A549 (cell line): ENCODE results near the gene ADD2. TPM values are rescaled to one million over a fixed set of nuclear protein-coding genes. Genes with fewer than 3 reads are reported as not detected.

Source experiments
- ATAC-seq, 2 experiments: fragments of 200-7000 bp in 1 of 2; fragments of >200 bp in 1 of 2; cut with Nextera tagmentation in 1 of 2; cut with Tn5 transposase in 1 of 2; 3 replicates each; pipeline versions ENCODE4 v1.8.0 to v1.9.1; 2018 to 2020; ENCODE audit warnings: mild to moderate bottlenecking in 1 of 2, moderate library complexity in 1 of 2
- CTCF ChIA-PET: fragments of 300-600 bp; sonication (Branson Sonifier 250); formaldehyde crosslinking; extraction: SDS; loops from one replicate; lab custom pipeline; 2021; ENCODE audit warnings: antibody characterized with exemption, inconsistent platforms; lab: Yijun Ruan, JAX
- POLR2A ChIA-PET: fragments of 350-600 bp; formaldehyde crosslinking; extraction: SDS; loops from one replicate; lab custom pipeline; 2021; ENCODE audit warnings: antibody characterized with exemption, inconsistent platforms; lab: Yijun Ruan, JAX
- DNase-seq, 2 experiments: peaks; one replicate each; pipeline versions ENCODE4 v3.0.0 to v3.0.0-alpha.2; 2011 to 2016; ENCODE audit warnings: low read depth in 1 of 2, low spot score in 1 of 2
- FAIRE-seq: peaks from 2 replicates; lab custom pipeline; 2011; peaks lifted over from hg19 to GRCh38; lab: Jason Lieb, UNC
- H3K27ac ChIP-seq, 2 experiments: fragments of >200 bp; sonication (Bioruptor Twin); formaldehyde crosslinking; 3 replicates each; pipeline ENCODE4 v1.5.1; 2016 to 2017
- H3K4me1 ChIP-seq: fragments of >200 bp; sonication (Bioruptor Twin); formaldehyde crosslinking; 3 replicates; pipeline ENCODE4 v1.6.1; 2016
- H3K4me2 ChIP-seq: fragments of >200 bp; sonication (Bioruptor Twin); formaldehyde crosslinking; 3 replicates; pipeline ENCODE4 v1.6.1; 2016
- H3K4me3 ChIP-seq: fragments of >200 bp; sonication (Bioruptor Twin); formaldehyde crosslinking; 3 replicates; pipeline ENCODE4 v1.5.1; 2016
- H3K9me3 ChIP-seq: fragments of >200 bp; sonication (Bioruptor Twin); formaldehyde crosslinking; 3 replicates; pipeline ENCODE4 v1.6.1; 2016
- EP300 ChIP-seq, 2 experiments: fragments of >200 bp; sonication (Bioruptor Twin); formaldehyde crosslinking; IDR thresholded peaks; 2 replicates in 1 of 2; 3 replicates in 1 of 2; pipeline ENCODE4 v1.6.1; 2016 to 2017
- FOSL2 ChIP-seq, 2 experiments: fragments of 450-650 bp in 1 of 2; fragments of >200 bp in 1 of 2; sonication (Bioruptor Twin) in 1 of 2; formaldehyde crosslinking; IDR thresholded peaks; 2 replicates each; pipeline versions ENCODE4 v1.5.0 to v1.6.1; 2016 to 2020; ENCODE audit warnings: mild to moderate bottlenecking in 1 of 2, moderate library complexity in 1 of 2
- HDAC2 ChIP-seq: fragments of 200-600 bp; sonication (generic); IDR thresholded peaks from 2 replicates; pipeline ENCODE4 v1.6.1; 2016
- HOXB5 ChIP-seq: fragments of 250-450 bp; sonication (Bioruptor Pico); IDR thresholded peaks from 2 replicates; pipeline ENCODE4 v1.5.0; 2020; ENCODE audit warnings: mild to moderate bottlenecking, moderate library complexity
- JUN ChIP-seq, 2 experiments: fragments of >200 bp; sonication (Bioruptor Twin); formaldehyde crosslinking; IDR thresholded peaks; 2 replicates in 1 of 2; 3 replicates in 1 of 2; pipeline ENCODE4 v1.6.1; 2016 to 2017
- JUNB ChIP-seq: fragments of >200 bp; sonication (Bioruptor Twin); formaldehyde crosslinking; IDR thresholded peaks from 2 replicates; pipeline ENCODE4 v1.6.1; 2016
- MAFK ChIP-seq: fragments of 450-650 bp; IDR thresholded peaks from 2 replicates; pipeline ENCODE4 v1.6.1; 2014; ENCODE audit not compliant: partially characterized antibody
- MAZ ChIP-seq: fragments of 150-350 bp; IDR thresholded peaks from 2 replicates; pipeline ENCODE4 v1.6.1; 2014; ENCODE audit warnings: antibody characterized with exemption, low read depth, low read length, borderline replicate concordance
- MYC ChIP-seq: IDR thresholded peaks from 2 replicates; pipeline ENCODE4 v1.6.1; 2012; ENCODE audit warnings: mild to moderate bottlenecking, inconsistent platforms, low read length, improper control_type of control experiment, borderline replicate concordance
- NFE2L2 ChIP-seq: fragments of 150-350 bp; conservative IDR thresholded peaks from 2 replicates; pipeline ENCODE4 v1.6.1; 2014; ENCODE audit warnings: low read length
- PHF8 ChIP-seq: fragments of 200-600 bp; sonication (generic); IDR thresholded peaks from 2 replicates; pipeline ENCODE4 v1.6.1; 2016; ENCODE audit warnings: low read depth, mild to moderate bottlenecking, antibody characterized with exemption, moderate library complexity, borderline replicate concordance
- POLR2A ChIP-seq: IDR thresholded peaks from 2 replicates; pipeline ENCODE4 v1.6.1; 2012; ENCODE audit warnings: mild to moderate bottlenecking, low read length
- RAD21 ChIP-seq, 2 experiments: fragments of >200 bp in 1 of 2; sonication (Bioruptor Twin) in 1 of 2; formaldehyde crosslinking in 1 of 2; IDR thresholded peaks in 1 of 2; conservative IDR thresholded peaks in 1 of 2; 2 replicates in 1 of 2; 3 replicates in 1 of 2; pipeline ENCODE4 v1.6.1; 2012 to 2018; ENCODE audit warnings: inconsistent platforms in 1 of 2
- RNF2 ChIP-seq: fragments of 200-600 bp; sonication (generic); IDR thresholded peaks from 2 replicates; pipeline ENCODE4 v1.6.1; 2016; ENCODE audit warnings: low read depth, mild to moderate bottlenecking, antibody characterized with exemption, moderate library complexity, borderline replicate concordance
- SMC3 ChIP-seq: fragments of >200 bp; sonication (Bioruptor Twin); formaldehyde crosslinking; IDR thresholded peaks from 3 replicates; pipeline ENCODE4 v1.6.1; 2018; ENCODE audit warnings: inconsistent platforms
- ZFP36 ChIP-seq: fragments of 450-650 bp; IDR thresholded peaks from 2 replicates; pipeline ENCODE4 v1.6.1; 2014; ENCODE audit warnings: borderline replicate concordance; ENCODE audit not compliant: partially characterized antibody
- WGBS: methylation state at CpG from one replicate; pipeline ENCODE4 v1.1.6; 2017; ENCODE audit errors: missing lambda C conversion rate; 5-methylcytosine and 5-hydroxymethylcytosine counted together
- polyA minus RNA-seq: library from RNA; depleted of rRNA, polyadenylated mRNA; stranded (reverse); fragments of >200 nt; gene quantifications from 2 replicates; pipeline ENCODE4 v1.2.3, GENCODE V29; 2011; rRNA and poly(A)+ RNA removed
- polyA plus RNA-seq, 4 experiments: library from polyadenylated mRNA; depleted of rRNA in 3 of 4; stranded (reverse); fragments of >200 nt; fragmentation: RNase III in 1 of 4; extraction: RNeasy Plus Mini Kit Qiagen cat#74134 plus additional on column Dnase treatment in 1 of 4; gene quantifications; 2 replicates in 3 of 4; 3 replicates in 1 of 4; pipeline ENCODE4 v1.2.3, GENCODE V29; 2011 to 2017
- TF ChIP-seq, protein P1 (sequence below): fragments of >200 bp; sonication (Bioruptor Twin); formaldehyde crosslinking; IDR thresholded peaks from 3 replicates; pipeline ENCODE4 v1.6.1; 2016
- TF ChIP-seq, protein P2 (sequence below): fragments of >200 bp; sonication (Bioruptor Twin); formaldehyde crosslinking; IDR thresholded peaks from 2 replicates; pipeline ENCODE4 v1.6.1; 2016
- TF ChIP-seq, protein P3 (sequence below): IDR thresholded peaks from 2 replicates; pipeline ENCODE4 v1.6.1; 2012
- TF ChIP-seq, protein P4 (sequence below): fragments of 250-450 bp; sonication (Bioruptor Pico); IDR thresholded peaks from 2 replicates; pipeline ENCODE4 v1.5.0; 2021; ENCODE audit warnings: mild to moderate bottlenecking, moderate library complexity, borderline replicate concordance
- TF ChIP-seq, protein P5 (sequence below): fragments of >200 bp; sonication (Bioruptor Twin); formaldehyde crosslinking; IDR thresholded peaks from 3 replicates; pipeline ENCODE4 v1.5.1; 2016
- TF ChIP-seq, protein P6 (sequence below): IDR thresholded peaks from 2 replicates; pipeline ENCODE4 v1.6.1; 2012
- TF ChIP-seq, protein P7 (sequence below): fragments of 450-650 bp; IDR thresholded peaks from 2 replicates; pipeline ENCODE4 v1.6.1; 2014; ENCODE audit warnings: antibody characterized with exemption

The ADD2 gene, protein sequence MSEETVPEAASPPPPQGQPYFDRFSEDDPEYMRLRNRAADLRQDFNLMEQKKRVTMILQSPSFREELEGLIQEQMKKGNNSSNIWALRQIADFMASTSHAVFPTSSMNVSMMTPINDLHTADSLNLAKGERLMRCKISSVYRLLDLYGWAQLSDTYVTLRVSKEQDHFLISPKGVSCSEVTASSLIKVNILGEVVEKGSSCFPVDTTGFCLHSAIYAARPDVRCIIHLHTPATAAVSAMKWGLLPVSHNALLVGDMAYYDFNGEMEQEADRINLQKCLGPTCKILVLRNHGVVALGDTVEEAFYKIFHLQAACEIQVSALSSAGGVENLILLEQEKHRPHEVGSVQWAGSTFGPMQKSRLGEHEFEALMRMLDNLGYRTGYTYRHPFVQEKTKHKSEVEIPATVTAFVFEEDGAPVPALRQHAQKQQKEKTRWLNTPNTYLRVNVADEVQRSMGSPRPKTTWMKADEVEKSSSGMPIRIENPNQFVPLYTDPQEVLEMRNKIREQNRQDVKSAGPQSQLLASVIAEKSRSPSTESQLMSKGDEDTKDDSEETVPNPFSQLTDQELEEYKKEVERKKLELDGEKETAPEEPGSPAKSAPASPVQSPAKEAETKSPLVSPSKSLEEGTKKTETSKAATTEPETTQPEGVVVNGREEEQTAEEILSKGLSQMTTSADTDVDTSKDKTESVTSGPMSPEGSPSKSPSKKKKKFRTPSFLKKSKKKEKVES
- polyA plus RNA-seq (2011; rRNA removed) (25.5 and 28.4 TPM in 2 replicates), polyA plus RNA-seq (2017; fragmentation: RNase III; extraction: RNeasy Plus Mini Kit Qiagen cat#74134 plus additional on column Dnase treatment) (18.0 to 21.4 TPM (median 20.7 TPM) in 3 replicates), polyA minus RNA-seq (85.1 and 99.5 TPM in 2 replicates)
- 25.6 and 34.7 TPM in 2 replicates for polyA plus RNA-seq (2012; cell fraction: cytosol; rRNA removed)
- polyA plus RNA-seq (2012; cell fraction: nucleus; rRNA removed): 21.4 and 26.2 TPM in 2 replicates

DNA sequence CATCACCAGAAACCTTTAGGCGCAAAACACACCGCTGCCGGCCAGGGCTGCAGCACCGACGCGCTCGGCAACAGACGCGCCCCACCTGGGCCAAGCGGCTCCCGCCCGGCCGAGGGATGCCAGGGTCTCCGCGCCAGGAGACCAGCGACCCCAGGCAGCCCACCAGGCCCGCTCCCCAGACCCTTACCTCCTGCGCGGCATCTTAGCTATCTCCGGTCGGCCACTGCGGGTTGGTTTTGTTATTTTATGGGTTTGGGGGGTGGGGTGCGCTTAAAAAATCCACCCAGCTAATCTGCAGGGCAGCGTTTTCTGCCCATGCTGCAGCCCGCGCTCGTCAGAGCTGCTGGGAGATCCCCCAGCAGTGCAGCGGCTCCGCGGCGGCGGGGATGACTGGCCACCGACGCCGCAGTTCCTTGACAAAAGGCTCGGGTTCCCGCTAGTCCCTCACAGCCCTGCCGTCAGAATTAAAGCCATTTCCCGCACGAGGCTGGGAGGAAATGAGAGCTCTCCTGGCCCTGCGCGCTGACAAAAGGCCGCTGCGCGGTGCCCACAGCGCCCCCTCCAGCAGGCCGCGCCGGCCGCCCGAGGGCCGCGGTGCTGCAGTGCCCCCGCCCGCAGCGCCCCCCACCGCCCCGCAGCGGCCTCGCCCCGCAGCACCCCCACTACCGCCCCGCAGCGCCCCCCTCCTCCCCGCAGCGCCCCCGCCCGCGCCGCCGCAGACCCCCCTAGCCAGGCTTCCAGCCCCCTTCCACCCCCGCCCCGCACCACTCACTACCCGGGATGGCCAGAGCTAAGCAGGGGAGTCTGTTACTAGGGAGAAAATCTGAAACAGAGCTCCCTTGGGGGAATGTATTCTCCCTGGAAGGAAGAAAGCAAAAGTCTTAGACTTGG lies at the start of gene ADD2:
TSS of gene ADD2 (minus strand) at position 502 of the 891 bp plus-strand sequence. CDS start 61,792 bp downstream, outside the sequence.
- POLR2A ChIA-PET: interaction anchor here (0.6 to 1.5 kb wide), 9 partner anchors 9 to 474 kb away, joined by 3 to 7 read pairs (median 4); partner anchors contain the start of gene SNRPG

More for the DNA sequence above, at the start of gene ADD2:
- DNase-seq (peak; percentile 76 to 81), FAIRE-seq (no peak), ATAC-seq (peak; percentile 86 to 94)
- Histone ChIP-seq H3K27ac (peak within 1 kb of the TSS; percentile 77 to 92), H3K4me2 (peak within 1 kb of the TSS; percentile 91), H3K9me3 (no peaks in the 10 kb centered on the region), H3K4me3 (peak within 1 kb of the TSS; percentile 68), H3K4me1 (peaks cover 11% of the 10 kb centered on the region)
- peak; percentile 64 for TF ChIP-seq SMC3
- peak; percentile 30; the same call in 1 of the 2 replicates for TF ChIP-seq HOXB5
- TF ChIP-seq POLR2A: peak; percentile 81
- TF ChIP-seq MAFK: peak; percentile 31
- peak in 1 of 2 experiments; percentile 74; a peak in 3 of 5 replicates for TF ChIP-seq JUN (IDR thresholded peaks at IDR 0.05)
- TF ChIP-seq, protein P1, sequence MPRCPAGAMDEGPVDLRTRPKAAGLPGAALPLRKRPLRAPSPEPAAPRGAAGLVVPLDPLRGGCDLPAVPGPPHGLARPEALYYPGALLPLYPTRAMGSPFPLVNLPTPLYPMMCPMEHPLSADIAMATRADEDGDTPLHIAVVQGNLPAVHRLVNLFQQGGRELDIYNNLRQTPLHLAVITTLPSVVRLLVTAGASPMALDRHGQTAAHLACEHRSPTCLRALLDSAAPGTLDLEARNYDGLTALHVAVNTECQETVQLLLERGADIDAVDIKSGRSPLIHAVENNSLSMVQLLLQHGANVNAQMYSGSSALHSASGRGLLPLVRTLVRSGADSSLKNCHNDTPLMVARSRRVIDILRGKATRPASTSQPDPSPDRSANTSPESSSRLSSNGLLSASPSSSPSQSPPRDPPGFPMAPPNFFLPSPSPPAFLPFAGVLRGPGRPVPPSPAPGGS: peak; percentile 65; the same call in 1 of the 3 replicates
- TF ChIP-seq, protein P2, sequence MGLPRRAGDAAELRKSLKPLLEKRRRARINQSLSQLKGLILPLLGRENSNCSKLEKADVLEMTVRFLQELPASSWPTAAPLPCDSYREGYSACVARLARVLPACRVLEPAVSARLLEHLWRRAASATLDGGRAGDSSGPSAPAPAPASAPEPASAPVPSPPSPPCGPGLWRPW: no peak
- no peak for TF ChIP-seq NFE2L2
- peak; percentile 31 to 68; a peak in 4 of 5 replicates for TF ChIP-seq RAD21 (conservative IDR thresholded peaks at IDR 0.05 in 1 of 2, IDR thresholded peaks at IDR 0.05 in 1 of 2)
- TF ChIP-seq MYC: peak; percentile 43; the same call in 1 of the 2 replicates
- TF ChIP-seq, protein P3, sequence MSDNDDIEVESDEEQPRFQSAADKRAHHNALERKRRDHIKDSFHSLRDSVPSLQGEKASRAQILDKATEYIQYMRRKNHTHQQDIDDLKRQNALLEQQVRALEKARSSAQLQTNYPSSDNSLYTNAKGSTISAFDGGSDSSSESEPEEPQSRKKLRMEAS: peak; percentile 91
- TF ChIP-seq, protein P4, sequence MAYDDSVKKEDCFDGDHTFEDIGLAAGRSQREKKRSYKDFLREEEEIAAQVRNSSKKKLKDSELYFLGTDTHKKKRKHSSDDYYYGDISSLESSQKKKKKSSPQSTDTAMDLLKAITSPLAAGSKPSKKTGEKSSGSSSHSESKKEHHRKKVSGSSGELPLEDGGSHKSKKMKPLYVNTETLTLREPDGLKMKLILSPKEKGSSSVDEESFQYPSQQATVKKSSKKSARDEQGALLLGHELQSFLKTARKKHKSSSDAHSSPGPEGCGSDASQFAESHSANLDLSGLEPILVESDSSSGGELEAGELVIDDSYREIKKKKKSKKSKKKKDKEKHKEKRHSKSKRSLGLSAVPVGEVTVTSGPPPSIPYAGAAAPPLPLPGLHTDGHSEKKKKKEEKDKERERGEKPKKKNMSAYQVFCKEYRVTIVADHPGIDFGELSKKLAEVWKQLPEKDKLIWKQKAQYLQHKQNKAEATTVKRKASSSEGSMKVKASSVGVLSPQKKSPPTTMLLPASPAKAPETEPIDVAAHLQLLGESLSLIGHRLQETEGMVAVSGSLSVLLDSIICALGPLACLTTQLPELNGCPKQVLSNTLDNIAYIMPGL: peak; percentile 39; the same call in 1 of the 2 replicates
- TF ChIP-seq JUNB: no peak
- TF ChIP-seq MAZ: 0 out of 2 replicates have a peak, but pooled peaks have one; percentile 30
- no peak for TF ChIP-seq ZFP36
- TF ChIP-seq, protein P5, sequence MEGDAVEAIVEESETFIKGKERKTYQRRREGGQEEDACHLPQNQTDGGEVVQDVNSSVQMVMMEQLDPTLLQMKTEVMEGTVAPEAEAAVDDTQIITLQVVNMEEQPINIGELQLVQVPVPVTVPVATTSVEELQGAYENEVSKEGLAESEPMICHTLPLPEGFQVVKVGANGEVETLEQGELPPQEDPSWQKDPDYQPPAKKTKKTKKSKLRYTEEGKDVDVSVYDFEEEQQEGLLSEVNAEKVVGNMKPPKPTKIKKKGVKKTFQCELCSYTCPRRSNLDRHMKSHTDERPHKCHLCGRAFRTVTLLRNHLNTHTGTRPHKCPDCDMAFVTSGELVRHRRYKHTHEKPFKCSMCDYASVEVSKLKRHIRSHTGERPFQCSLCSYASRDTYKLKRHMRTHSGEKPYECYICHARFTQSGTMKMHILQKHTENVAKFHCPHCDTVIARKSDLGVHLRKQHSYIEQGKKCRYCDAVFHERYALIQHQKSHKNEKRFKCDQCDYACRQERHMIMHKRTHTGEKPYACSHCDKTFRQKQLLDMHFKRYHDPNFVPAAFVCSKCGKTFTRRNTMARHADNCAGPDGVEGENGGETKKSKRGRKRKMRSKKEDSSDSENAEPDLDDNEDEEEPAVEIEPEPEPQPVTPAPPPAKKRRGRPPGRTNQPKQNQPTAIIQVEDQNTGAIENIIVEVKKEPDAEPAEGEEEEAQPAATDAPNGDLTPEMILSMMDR: peak; percentile 97
- TF ChIP-seq FOSL2 (IDR thresholded peaks at IDR 0.05): no peak
- TF ChIP-seq FOSL2 (CRISPR knock-in tag; IDR thresholded peaks at IDR 0.05): no peak
- TF ChIP-seq, protein P6, sequence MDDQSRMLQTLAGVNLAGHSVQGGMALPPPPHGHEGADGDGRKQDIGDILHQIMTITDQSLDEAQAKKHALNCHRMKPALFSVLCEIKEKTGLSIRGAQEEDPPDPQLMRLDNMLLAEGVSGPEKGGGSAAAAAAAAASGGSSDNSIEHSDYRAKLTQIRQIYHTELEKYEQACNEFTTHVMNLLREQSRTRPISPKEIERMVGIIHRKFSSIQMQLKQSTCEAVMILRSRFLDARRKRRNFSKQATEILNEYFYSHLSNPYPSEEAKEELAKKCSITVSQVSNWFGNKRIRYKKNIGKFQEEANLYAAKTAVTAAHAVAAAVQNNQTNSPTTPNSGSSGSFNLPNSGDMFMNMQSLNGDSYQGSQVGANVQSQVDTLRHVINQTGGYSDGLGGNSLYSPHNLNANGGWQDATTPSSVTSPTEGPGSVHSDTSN: no peak; the same call in 1 of the 2 replicates
- TF ChIP-seq RNF2: peak; percentile 57; the same call in 1 of the 2 replicates
- TF ChIP-seq EP300 (IDR thresholded peaks at IDR 0.05): no peak
- peak; percentile 69 for TF ChIP-seq PHF8
- TF ChIP-seq, protein P7, sequence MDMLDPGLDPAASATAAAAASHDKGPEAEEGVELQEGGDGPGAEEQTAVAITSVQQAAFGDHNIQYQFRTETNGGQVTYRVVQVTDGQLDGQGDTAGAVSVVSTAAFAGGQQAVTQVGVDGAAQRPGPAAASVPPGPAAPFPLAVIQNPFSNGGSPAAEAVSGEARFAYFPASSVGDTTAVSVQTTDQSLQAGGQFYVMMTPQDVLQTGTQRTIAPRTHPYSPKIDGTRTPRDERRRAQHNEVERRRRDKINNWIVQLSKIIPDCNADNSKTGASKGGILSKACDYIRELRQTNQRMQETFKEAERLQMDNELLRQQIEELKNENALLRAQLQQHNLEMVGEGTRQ: no peak
- TF ChIP-seq HDAC2: peak; percentile 56; the same call in 1 of the 2 replicates
- CTCF ChIA-PET: interaction anchor here (0.6 to 4.1 kb wide), 47 partner anchors 9 to 466 kb away, joined by 3 to 46 read pairs (median 5); partner anchors contain the start of genes FAM136A and FIGLA
- WGBS: 1% methylated on average over 26 of the region's 74 CpGs
